Mucosa of descending colon (tissue), 3 donors: ENCODE results near the gene GMDS. TPM values are rescaled to one million over a fixed set of nuclear protein-coding genes. Genes with fewer than 3 reads are reported as not detected.

Experiments
- ATAC-seq: fragments of 200-7000 bp; cut with Tn5 transposase; one replicate; pipeline ENCODE4 v1.9.1; 2020; ENCODE audit warnings: mild to moderate bottlenecking, moderate library complexity
- DNase-seq, 3 donors: peaks; one replicate each; pipeline ENCODE4 v3.0.0-alpha.2; 2020
- H3K36me3 ChIP-seq: fragments of 200-600 bp; one replicate; pipeline ENCODE4 v1.8.0; 2021; ENCODE audit warnings: low read depth, mild to moderate bottlenecking
- H3K4me1 ChIP-seq: fragments of 200-600 bp; one replicate; pipeline ENCODE4 v1.8.0; 2021; ENCODE audit warnings: low read depth, mild to moderate bottlenecking
- H3K4me3 ChIP-seq: fragments of 200-600 bp; one replicate; pipeline ENCODE4 v1.8.0; 2021; ENCODE audit warnings: mild to moderate bottlenecking
- H3K9me3 ChIP-seq: fragments of 200-600 bp; one replicate; pipeline ENCODE4 v1.8.0; 2021; ENCODE audit warnings: mild to moderate bottlenecking
- CTCF ChIP-seq: fragments of 200-600 bp; IDR thresholded peaks from one replicate; pipeline ENCODE4 v1.8.0; 2022; ENCODE audit warnings: antibody characterized with exemption, mild to moderate bottlenecking
- intact Hi-C, 2 donors: fragments of 100-400 bp; cut with DNase I in 1 of 2; cut with micrococcal nuclease in 1 of 2; formaldehyde crosslinking; loops; one replicate each; pipeline versions ENCODE4 v1.11.0 to v1.11.1; 2022; cut with DNase I, micrococcal nuclease
- total RNA-seq, 3 donors: library from RNA; stranded (reverse); fragmentation: NEBNext Ultra II Directional in 2 of 3; extraction: Animal tissue kit (Norgen Biotek cat#: 25700) in 2 of 3; gene quantifications; one replicate each; pipeline versions ENCODE4 v1.2.1 to v1.2.4, GENCODE V29; 2021 to 2023
- donor health status: DM: no; HTN: no; CAD: no; lungs with moderate emphysema.
- donor health status: DM: no; HTN: no; CAD: no.
- donor health status: DM: no; HTN: yes; CAD: no.

Gene GMDS
- total RNA-seq, 3 donors from 2014 or later: 68.0 to 228 (median 135) TPM

- DNase-seq (no peak), ATAC-seq (no peak)
- TF ChIP-seq CTCF: no peak
- no peak overlapping the region for H3K4me3 ChIP-seq
- H3K9me3 ChIP-seq: peaks cover 2% of the 10 kb centered on the region
- intact Hi-C loops: no loop called here
- no peaks in the 10 kb centered on the region for H3K4me1 ChIP-seq
- H3K36me3 ChIP-seq: no peaks in the 10 kb centered on the region
These were observed 516.2 kb downstream of the GMDS start for GRCh38 chr6:1729133-1729749.

- ATAC-seq: no peak
These were observed 519.0 kb downstream of the GMDS start for GRCh38 chr6:1726341-1726768.

GRCh38 chr6:1724616-1725015, 520.8 kb downstream of the GMDS start:
- H3K4me1 ChIP-seq: no peaks in the 10 kb centered on the region
- no peak for TF ChIP-seq CTCF
- no peak overlapping the region for H3K4me3 ChIP-seq
- DNase-seq: peak; percentile 93
- ATAC-seq: peak; percentile 100
- H3K9me3 ChIP-seq: no peaks in the 10 kb centered on the region
- intact Hi-C loops: no loop called here
- H3K36me3 ChIP-seq: no peaks in the 10 kb centered on the region

More at GRCh38 chr6:1726341-1726768, 519.0 kb downstream of the GMDS start:
- intact Hi-C loops: no loop called here
- no peaks in the 10 kb centered on the region for H3K4me1 ChIP-seq
- peaks cover 2% of the 10 kb centered on the region for H3K9me3 ChIP-seq
- DNase-seq: no peak
- H3K4me3 ChIP-seq: no peak overlapping the region
- no peaks in the 10 kb centered on the region for H3K36me3 ChIP-seq
- no peak for TF ChIP-seq CTCF

- Histone ChIP-seq H3K4me1 (no peaks in the 10 kb centered on the region), H3K36me3 (no peaks in the 10 kb centered on the region), H3K9me3 (no peaks in the 10 kb centered on the region), H3K4me3 (no peak overlapping the region)
- no peak for TF ChIP-seq CTCF
- no peak for ATAC-seq
- intact Hi-C loops: no loop called here
- no peak for DNase-seq
These were observed 521.3 kb downstream of the GMDS start for GRCh38 chr6:1724124-1724523.

GRCh38 chr6:1722801-1723200, 522.6 kb downstream of the GMDS start:
- ATAC-seq: no peak
- no peaks in the 10 kb centered on the region for H3K4me1 ChIP-seq
- intact Hi-C loops: no loop called here
- H3K36me3 ChIP-seq: no peaks in the 10 kb centered on the region
- no peak overlapping the region for H3K4me3 ChIP-seq
- TF ChIP-seq CTCF: no peak
- no peak for DNase-seq
- no peaks in the 10 kb centered on the region for H3K9me3 ChIP-seq
